A673 (cell line): ENCODE data around the gene GPR137C.

ENCODE experiments used
- EZH2 ChIP-seq: fragments of 200-600 bp; sonication (generic); IDR thresholded peaks from 2 replicates; pipeline ENCODE4 v1.6.1; 2017; ENCODE audit warnings: borderline replicate concordance, low read depth, mild to moderate bottlenecking, mixed read lengths, antibody characterized with exemption, low read length; ENCODE audit not compliant: poor library complexity, severe bottlenecking
- TF ChIP-seq, protein P1 (sequence below): fragments of 300-800, 200-600 bp; sonication (generic); conservative IDR thresholded peaks from 2 replicates; pipeline ENCODE4 v1.5.1; 2017; ENCODE audit warnings: low read depth, mild to moderate bottlenecking, antibody characterized with exemption, low read length, moderate library complexity, mixed read lengths

DNA sequence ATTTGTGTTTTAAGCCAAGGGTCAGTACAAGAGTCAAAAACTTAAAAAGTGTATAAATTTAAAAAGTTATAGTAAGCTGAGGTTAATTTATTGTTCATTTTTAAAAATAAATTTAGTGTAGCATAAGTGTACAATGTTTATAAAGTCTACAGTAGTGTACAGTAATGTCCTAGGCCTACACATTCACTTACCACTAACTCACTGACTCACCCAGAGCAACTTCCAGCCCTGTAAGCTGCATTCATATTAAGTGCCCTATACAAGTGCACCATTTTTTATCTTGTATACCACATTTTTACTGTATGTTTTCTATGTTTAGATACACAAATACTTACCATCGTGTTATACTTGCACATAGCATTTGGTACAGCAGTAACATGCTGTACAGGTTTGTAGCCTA, 37.7 kb downstream of the GPR137C start:
- TF ChIP-seq EZH2, result no peak
- TF ChIP-seq, protein P1, sequence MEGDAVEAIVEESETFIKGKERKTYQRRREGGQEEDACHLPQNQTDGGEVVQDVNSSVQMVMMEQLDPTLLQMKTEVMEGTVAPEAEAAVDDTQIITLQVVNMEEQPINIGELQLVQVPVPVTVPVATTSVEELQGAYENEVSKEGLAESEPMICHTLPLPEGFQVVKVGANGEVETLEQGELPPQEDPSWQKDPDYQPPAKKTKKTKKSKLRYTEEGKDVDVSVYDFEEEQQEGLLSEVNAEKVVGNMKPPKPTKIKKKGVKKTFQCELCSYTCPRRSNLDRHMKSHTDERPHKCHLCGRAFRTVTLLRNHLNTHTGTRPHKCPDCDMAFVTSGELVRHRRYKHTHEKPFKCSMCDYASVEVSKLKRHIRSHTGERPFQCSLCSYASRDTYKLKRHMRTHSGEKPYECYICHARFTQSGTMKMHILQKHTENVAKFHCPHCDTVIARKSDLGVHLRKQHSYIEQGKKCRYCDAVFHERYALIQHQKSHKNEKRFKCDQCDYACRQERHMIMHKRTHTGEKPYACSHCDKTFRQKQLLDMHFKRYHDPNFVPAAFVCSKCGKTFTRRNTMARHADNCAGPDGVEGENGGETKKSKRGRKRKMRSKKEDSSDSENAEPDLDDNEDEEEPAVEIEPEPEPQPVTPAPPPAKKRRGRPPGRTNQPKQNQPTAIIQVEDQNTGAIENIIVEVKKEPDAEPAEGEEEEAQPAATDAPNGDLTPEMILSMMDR, result no peak
